ENCODE data around the gene PRRT1.

PRRT1 gene

DNA sequence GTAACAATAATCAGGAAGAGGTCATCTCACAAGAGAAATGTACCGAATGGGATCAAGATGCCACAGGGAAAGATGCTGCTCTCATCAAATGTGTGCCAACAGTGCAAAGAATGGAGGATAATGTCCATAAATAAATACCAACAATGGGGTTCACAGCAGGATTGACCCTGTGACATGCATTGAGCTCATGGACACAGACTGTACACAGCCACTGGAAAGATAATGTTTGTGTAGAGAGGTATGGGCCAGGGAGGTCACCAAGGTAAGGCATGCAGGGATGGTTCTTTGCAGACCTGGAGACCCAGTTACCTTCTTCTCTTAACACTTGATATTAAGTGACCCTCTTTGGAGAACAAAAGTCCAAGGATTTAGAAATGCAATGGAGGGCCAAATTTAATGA lies 22.7 kb upstream of the PRRT1 start:
- DNase-seq (ENCODE audit: low spot score) = no peak

DNA sequence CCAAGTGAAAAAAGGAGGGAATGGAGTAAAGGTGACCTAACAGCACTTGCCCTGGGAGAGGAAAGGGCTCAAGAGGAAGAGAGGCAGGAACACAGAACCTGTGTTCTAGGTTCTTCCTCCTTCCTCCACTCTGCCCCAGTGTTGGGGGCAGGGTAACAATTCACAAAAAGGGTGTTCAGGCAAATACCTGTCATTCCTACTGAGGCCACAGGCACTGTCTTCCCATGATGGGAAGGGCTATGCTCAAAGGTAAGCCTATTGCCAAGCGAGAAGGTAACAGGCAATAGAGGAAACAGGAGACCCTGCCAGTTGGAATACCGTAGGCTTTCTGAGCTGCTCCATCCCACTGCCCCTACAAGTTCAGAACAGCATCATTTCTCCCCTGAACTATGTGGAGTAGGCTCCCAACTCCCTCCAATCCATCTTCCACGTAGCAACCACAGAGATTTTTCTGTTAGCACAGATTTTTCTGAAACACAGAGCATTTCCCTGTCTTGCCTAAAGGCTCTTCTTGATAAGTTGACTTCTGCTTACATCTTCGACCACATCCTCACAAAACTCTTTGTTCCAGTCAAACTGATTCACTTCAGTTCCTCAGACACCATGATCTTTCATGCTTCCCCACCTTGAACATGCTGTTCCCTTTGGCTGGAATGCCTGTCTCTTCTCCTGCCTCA lies 21.4 kb upstream of the PRRT1 start:
- no peak for DNase-seq (ENCODE audit: low spot score)

DNA sequence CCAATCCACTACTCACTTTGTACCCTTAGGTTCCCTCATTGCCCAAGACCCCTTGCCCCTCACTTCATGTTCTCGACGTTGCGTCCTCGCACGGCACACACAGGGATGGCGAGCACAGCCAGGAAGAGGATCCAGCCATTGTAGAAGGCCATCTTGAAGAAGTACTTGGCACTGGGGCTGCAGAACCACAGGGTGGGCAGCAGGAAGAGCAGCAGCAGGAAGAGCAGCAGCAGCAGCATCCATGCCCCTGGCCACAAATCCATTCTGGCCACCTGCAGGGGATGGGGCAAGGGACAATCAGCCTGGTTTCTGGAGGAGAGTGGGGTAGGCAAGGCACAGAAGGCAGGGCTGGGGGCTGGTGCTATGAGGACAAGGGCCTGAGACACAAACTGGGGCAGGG lies 19.5 kb upstream of the PRRT1 start:
- no peak for DNase-seq (ENCODE audit: low spot score)

DNA sequence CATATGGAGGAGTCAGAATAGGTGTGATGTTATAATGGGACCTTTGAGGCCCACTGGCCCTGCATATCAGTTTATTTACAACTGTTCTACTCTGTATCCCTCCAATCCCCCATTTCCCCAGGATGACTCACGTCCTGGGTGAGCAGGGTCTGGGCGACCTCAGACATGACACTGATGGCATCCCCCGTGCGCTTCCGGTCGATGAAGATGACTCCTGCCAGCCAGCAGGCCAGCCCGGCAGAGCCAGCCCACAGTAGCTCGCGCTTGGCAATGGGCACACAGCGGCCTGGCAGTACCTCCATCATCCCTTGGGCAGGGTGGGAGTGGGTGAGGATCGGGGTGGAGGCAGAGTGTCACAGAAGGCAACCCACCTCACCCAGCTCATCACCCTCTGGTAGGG lies 18.6 kb upstream of the PRRT1 start:
- no peak for DNase-seq (ENCODE audit: low spot score)

DNA sequence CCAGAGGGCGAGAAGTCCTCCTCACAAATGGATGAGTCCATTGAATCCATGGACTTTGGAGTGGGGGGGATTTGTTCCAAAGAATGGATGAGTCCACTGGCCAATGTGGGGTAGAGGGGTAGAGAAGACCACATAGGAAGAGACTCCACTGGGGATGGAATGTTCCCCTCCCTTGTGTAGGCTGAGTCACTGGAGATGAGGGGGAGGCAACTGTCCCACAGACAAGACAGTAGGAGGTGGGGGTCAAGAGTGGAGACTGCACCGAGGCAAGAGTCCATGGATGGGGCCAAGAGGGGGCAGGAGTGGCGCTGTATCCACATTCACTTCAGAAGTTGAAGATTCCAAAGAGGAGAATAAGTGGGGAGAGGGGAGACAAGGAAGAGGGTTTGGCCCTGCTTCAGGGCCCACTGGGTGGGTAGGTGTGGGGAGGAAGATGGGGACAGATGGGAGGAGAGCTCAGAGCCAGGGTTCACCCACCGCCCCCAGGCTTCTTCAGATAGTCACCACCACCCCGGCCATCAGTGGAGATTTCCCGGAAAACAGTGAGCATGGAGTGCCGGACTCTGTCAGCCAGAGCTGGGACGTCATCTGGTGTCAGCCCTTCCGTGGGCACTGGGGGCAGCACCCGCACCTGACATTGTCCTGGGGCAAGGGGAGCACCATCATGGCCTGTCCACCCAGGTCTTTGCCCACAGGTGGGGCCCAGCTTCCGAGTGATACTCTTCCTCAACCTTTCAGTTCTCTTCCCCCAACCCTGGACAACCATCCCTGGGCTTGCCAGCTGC lies 17.3 kb upstream of the PRRT1 start:
- DNase-seq (ENCODE audit: low spot score) = no peak

DNA sequence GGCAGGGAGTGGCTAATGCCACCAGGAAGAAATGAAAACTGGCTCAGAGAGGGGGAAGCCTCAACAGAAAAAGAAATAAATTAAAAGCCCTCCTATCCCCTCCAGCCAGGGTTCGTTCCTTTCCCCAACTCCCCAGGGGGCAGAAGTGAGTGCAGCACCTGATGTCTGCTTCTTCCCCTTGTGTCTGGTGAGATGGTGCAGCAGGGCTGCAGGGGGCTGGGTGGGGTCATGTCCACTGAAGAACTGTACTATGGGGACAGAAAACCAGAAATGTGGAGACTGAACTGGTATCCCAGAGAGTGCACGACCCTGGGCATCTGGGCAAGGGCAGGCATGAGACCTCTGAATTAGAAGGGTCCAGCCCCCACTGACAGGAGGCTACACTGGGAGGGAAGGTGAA lies 16.6 kb upstream of the PRRT1 start:
- DNase-seq (ENCODE audit: low spot score) = no peak

DNA sequence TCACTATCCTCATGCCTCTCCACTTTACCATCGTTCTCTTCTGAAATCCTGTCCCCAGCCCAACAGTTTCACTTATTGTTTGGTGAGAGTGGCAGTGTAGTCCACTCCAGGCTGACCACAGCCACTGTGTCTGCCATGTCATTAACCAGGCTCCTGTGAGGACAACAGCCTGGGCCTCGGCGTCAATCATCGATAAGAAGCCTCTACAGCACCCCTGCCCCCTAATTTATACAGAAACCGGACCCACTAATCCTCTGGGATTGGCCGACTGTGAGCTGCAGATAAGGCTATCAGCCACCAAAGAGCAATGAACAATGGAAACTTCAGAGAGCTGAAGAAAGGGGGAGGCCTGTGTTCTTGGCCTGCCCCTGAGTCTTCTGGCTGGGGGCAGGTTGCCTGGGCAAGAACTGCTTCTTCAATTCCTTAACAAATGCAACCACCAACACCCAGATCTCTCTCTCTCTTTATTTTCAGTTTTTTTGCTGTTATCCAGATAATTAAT lies 16.1 kb upstream of the PRRT1 start:
- DNase-seq (ENCODE audit: low spot score) = no peak

DNA sequence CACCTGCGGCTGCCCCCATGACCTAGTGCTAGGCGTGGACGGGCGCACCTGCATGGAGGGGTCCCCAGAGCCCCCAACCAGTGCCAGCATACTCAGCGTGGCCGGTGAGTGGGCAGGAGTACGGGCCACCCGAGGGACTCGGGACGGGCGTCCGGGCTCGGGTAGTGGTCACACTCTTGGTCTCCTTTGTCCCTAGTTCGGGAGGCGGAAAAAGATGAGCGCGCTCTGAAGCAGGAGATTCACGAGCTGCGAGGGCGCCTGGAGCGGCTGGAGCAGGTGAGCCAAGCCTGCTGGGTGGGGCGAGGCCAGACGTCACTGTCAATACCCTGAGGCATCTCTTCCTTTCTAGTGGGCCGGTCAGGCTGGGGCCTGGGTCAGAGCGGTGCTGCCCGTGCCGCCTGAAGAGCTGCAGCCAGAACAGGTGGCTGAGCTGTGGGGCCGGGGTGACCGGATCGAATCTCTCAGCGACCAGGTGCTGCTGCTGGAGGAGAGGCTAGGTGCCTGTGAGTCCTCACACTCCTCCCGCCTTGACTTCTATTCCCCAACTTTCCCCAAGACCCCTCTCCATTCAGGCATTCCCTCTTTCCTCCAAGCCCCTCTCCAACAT lies 15.5 kb upstream of the PRRT1 start:
- no peak for DNase-seq (ENCODE audit: low spot score)

DNA sequence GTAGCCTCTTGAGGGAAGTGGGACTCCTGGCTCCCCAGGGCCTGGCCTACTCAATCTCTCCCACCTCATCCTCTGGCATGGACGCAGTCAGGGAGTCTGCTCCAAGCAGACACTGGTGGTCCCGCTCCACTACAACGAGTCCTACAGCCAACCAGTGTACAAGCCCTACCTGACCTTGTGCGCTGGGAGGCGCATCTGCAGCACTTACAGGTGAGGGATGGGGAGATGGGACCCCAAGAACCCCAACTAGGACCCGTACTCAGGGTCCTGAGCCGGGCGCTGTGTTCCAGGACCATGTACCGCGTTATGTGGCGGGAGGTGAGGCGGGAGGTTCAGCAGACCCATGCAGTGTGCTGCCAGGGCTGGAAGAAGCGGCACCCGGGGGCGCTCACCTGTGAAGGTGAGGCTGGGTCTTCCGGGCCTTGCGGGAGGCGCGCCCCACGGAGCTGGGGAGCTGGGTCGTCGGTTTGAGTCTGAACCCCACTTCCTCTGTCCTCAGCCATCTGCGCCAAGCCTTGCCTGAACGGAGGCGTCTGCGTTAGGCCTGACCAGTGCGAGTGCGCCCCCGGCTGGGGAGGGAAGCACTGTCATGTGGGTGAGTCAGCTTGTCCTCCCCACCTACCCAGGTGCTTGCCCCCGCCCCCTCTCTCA lies 14.8 kb upstream of the PRRT1 start:
- no peak for DNase-seq (ENCODE audit: low spot score)

DNA sequence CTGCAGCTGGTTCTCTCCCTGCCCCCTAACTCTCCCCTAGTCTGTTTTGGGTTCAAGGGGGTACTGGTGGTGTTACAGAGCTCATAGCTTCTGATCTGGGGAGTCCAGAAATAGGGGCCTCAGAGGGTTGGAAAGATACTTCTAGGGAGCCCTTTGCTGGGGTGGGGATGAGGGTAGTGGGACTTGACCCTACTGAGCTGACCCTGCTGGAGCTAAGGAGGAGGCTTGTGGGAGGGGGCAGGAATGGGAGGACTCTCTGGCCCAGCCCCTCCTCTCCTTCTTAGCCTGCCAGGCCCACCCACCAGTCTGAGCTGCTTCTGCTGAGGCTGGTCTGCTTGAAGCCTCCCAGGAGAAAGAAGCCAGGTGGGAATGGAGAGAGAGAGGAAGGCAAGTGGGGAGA lies 12.6 kb upstream of the PRRT1 start, which contains the start of gene EGFL8:
TSS of gene EGFL8 (plus strand) at position 301 of the 400 bp plus-strand sequence. CDS start 1,571 bp downstream, outside the sequence.
- DNase-seq (ENCODE audit: low spot score) = no peak

DNA sequence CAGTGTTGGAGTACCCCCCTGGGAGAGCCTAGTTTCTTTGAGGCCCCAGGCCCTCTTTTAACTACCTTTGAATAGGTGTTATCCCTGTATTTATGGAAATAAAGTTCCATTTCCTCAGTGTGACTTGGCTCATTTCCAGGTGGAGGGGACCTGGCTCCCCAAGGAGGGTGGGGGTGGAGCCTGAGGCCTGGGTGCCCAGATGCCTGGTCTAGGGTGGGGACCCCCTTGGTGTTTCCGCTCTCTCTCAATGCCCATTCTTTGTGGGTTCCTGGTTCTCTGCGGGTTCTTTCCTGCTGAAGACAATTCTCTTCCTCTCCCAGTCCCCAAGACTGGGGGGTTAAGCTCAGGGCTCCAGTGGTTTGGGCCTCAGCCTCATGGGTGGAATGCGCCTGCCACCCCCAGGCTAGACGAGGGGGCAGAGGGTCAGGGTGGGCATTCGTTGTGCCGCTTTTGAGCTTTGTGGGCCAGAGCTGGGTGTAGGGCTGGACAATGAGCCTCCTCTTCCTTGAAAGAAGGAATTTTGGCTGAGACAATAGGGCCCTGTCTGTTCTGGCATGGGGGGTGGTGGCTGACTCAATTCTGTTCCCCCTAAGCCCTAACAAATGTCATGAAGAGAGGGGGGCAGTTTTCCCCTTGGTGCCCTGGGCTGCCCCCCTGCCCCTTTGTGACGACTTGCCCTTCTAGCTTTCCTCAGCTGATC lies 12.0 kb upstream of the PRRT1 start:
- DNase-seq (ENCODE audit: low spot score) = no peak

DNA sequence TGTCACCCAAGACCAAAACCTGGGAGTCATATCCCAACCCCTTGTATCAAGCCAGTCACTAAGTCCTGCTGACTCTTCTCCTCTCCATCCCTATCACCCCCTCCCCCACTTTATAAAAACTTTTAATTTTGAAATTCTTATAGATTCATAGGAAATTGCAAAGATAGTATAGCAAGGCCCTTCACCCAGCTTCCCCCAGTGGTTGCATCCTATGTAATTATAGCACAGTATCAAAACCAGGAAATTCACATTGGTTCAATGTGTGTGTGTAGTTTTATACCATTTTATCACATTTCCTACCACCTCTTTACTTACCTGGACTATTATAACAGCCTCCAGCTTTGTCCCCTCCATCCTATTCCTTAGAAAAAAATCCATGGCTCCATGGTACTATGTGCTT lies 6.3 kb upstream of the PRRT1 start:
- no peak for DNase-seq (ENCODE audit: low spot score)

DNA sequence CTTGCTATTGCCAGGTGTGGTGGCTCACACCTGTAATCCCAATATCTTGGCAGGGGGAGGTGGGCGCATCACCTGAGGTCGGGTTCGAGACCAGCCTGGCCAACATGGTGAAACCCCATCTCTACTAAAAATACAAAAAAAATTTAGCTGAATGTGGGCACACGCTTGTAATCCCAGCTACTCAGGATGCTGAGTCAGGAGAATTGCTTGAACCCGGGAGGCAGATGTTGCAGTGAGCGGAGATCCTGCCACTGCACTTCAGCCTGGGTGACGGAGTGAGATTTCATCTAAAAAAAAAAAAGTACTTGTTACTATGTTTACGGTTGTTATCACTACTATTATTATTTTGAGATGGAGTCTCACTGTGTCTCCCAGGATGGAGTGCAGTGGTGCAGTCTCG lies 5.2 kb upstream of the PRRT1 start:
- no peak for DNase-seq (ENCODE audit: low spot score)

DNA sequence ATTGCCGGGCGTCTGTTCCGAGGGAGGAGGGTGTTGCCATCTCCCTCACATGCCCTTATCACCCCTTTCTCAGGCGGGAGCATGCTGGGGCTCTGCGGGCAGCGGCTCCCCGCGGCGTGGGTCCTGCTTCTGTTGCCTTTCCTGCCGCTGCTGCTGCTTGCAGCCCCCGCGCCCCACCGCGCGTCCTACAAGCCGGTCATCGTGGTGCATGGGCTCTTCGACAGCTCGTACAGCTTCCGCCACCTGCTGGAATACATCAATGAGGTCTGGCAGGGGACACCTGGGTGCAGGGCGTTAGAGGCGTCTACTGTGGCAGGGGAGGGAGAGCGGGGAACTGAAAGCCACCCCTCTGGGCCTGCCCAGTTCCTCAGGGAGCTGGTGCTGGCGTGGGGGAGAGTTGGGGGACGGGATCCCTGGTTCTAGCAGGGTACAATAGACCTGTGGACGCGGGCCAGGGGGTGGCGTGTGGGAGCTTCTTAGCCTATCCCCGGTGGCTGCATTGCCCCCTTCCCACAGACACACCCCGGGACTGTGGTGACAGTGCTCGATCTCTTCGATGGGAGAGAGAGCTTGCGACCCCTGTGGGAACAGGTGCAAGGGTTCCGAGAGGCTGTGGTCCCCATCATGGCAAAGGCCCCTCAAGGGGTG lies 2.9 kb upstream of the PRRT1 start:
- DNase-seq (ENCODE audit: low spot score) = peak; percentile 70

DNA sequence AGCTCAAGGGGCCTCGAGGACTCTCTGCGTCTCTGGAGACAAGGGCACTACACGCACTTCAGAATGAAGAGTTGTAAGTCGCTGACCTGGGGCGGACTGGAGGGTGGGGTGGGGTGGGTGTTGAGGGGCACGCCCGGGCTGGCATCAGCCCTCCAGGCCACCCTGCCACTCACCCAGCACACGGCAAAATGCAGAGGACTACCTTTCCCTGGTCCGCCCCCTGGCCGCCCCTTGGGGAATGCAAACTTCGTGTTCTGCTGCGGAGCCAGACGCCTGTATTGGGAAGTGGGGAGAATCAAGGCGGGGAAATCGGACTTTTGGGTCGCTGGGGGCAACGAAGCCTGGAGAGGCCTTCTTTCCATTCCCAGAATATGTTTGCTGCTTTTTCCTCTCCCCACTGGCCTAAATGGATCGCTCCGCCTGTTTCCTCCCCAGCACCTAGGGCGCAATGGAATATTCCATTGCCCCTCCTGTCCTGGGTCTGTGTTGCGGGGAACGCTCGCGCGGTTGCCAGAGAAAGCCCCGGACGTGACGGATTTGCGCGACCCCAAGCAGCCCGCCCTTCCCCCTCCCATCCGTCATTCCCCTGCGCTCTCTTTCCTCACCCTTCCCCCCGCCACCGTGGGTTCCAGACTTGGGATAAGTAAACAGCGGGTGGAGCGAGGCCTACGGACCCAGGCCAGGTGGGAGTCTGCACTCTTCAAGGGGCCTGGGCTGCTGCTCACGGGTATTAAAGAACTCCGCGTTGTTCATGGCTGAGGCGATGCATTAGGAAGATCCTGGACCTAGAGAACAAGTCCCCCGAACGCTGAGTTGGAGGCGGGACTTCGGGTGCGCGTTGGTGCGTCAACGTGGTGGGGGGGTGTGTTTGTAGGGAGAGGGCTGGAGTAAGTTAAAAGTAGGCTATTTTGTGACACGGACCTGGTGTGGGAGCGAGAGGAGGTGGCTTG lies 2.1 kb upstream of the PRRT1 start, which contains the start of gene PPT2:
TSS of gene PPT2 (plus strand) at position 578 of the 950 bp plus-strand sequence. CDS start 454 bp downstream, outside the sequence.
- peak; percentile 62 for DNase-seq (ENCODE audit: low spot score)

DNA sequence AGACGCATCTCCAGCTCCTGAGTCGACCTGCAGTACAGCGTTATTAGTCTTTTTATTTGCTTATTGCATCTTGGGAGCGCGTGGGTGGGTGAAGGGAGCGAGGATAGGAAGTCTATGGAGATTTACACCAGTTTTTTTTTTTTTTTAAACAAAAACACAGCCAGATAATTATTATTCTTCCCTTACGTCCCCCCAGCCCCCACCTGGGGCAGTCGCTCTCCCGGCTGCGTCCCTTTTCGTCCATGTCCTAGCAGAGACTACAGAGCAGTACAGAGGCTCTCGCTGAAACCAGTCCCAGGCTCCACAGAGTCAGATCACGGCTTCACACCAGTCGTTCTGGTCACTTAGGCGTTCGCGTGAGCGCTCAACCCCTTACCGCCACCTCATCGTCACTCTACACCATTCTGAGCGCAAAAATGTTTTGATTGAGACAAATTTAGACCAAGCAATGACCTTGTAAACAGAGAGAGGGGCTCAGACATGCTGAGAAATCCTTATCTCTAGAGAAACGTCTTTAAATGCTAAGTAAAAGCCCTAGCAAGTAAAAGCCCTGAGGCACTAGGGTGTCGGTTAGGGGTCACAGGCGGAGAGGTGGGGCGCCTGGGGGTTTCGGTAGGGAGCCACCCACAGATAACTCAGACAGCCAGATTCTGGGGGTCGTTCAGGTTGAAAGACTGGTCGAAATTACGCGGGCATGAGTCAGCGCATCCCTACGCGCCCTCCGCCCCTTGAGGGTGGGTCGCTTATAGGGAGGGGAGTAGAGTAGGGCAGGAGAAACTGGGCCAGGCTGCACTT lies 1.2 kb upstream of the PRRT1 start:
- DNase-seq (ENCODE audit: low spot score) = no peak

DNA sequence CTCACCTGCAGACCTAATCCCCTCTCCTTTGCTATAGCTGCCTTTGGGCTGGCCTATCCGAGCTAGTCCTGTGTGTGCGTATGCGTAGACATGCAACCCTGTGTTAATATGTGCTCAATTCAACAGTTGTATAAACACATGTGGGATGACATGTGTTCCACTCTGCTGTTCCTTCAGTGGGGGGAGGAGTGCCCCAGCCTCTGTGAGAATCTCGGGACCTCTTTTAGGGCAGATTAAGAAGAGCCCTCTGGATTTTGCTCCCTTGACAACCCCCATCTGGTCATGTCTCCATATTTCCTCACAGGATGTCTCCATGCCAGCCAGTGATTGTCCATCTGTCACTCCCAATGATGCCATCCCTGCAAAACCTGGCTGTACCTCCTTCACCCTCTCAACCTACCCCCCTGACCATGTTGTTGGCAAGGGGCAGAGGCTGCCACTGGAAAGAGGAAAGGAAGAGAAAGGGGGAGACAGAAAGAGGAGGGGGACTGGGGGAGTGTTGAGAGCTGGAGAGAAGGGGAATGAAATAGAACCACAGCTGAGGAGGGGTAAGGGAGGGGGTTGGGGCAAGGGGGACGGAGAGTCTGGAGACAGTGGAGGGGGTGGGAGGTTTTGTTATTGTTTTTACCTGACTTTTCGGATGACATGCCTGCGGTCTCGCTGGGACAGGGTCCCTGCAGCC lies 417 bp downstream of the PRRT1 start:
- DNase-seq (ENCODE audit: low spot score) = no peak

All from CD4-positive, alpha-beta T cell treated with Interleukin-2 at 100 ng/mL for 4 hours (primary cell).